ENCODE measurements around the gene DENND1A.

Gene DENND1A

DNA sequence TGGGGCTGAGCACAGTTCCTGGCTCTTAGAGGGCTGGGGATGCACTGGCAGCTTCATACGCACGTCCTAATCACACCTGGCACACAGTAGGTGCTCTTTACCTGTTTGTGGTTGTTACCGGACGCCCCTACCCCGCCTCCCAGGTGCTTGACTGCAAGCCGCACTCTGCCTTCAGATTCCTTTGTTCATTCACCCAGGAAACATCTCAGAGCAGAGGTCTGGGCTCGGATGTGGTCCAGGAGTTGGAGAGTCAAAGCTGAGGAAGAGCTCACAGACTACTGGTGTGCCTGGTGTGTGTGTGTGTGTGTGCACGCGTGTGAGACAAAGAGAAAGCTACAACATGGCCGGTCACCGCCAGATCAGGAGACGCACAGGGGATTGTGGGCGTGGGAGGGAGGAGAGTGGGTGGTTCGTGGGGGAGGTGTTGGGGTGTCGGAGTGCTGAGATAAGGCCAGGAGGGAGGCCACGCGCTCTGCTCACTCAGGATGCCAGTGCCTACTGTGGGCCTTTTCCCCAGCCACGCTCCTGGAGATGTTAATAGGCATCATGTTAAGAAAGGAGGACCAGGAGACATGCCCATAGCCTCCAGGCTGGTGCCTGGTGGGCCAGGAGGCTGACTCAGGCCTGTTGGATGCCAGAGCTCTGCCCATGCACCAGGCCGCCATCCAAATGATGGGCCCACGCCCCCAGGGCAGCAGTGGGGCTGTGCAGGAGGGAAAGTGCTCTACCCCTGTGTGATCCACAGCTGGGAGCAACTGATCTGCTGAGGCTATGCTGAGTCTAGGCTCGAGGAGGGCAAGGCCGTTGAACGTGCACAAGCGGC, 534.0 kb downstream of the DENND1A start:
- DNase-seq = no peak
- intact Hi-C loops (cut with DNase I) = loop anchor here (10.0 kb wide), 1 partner anchor 639 kb away; no protein-coding TSS in a partner anchor

- intact Hi-C loops (cut with DNase I) = loop anchor here (10.0 kb wide), 1 partner anchor 640 kb away; no protein-coding TSS in a partner anchor
- DNase-seq = no peak
Measured at GRCh38 chr9:123395276-123395688, 534.6 kb downstream of the DENND1A start.

DNA sequence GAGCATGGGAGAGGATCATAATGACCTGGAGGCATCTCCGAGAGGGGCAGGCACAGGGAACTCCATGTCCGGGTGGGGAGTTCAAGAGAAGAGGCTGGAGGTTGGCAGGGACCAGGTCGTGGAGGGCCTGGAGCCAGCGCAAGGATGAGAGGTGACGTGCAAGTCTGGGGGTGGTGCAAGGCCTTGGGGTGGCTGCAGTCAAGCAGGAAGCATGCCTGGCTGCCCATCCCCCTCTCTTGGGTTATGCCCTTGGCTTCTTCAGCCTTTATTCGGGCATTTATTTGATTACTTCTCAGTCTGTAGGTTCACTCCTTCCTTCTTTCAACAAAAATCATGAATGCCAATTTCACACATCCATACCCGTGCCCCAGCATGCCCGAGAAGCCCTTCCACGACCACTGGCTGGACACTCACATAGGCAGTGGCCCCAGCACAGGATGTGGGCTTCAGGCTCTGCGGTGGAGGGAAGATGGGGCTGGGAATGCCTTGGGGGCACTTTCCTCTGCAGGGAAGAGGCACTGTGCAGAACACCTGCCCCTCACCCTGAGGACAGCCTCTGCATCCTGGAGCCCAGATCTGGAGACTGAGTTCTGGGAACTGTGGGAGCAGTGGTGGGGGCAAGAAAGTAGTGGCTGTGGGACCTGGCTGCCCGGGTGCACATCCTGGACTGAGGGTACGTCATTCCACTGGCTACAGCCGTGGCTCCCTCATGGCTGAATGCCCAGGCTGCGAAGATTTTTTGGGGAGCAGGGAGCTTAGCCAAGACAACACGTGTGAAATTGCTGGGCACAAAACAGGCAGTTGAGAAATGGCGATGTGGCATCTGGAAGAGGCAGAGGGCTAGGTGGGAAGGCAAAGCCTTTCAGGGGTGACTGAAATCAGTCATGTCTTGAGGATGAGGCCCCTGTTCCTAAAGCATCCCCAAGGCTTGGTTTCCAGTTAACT, 535.4 kb downstream of the DENND1A start:
- intact Hi-C loops (cut with DNase I) = loop anchor here (10.0 kb wide), 1 partner anchor 640 kb away; no protein-coding TSS in a partner anchor

DNA sequence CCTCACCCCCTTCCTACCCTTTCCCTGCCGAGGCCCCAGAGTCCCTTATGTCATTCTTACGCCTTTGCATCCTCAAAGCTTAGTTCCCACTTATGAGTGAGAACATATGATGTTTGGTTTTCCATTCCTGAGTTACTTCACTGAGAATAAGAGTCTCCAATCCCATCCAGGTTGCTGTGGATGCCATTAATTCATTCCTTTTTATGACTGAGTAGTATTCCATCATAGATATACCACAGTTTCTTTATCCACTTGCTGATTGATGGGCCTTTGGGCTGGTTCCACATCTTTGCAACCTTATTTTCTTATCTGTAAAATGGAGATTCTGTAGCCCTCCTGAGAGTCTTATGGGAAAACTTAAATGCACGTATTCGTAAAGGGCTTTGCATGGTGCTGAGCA, 537.1 kb downstream of the DENND1A start:
- no peak for DNase-seq
- intact Hi-C loops (cut with DNase I) = loop anchor here (10.0 kb wide), 1 partner anchor 642 kb away; no protein-coding TSS in a partner anchor

More for the DNA sequence above, 535.4 kb downstream of the DENND1A start:
- no peak for DNase-seq

- intact Hi-C loops (cut with DNase I) = loop anchor here (10.0 kb wide), 1 partner anchor 643 kb away; no protein-coding TSS in a partner anchor
- peak in 6 of 42 donors; percentile 31 to 59 (median 39) for DNase-seq
Measured at GRCh38 chr9:123391946-123392345, 538.0 kb downstream of the DENND1A start.

- DNase-seq = no peak
- intact Hi-C loops (cut with DNase I) = loop anchor here (10.0 kb wide), 1 partner anchor 644 kb away; no protein-coding TSS in a partner anchor
Measured at GRCh38 chr9:123391233-123391632, 538.7 kb downstream of the DENND1A start.

DNA sequence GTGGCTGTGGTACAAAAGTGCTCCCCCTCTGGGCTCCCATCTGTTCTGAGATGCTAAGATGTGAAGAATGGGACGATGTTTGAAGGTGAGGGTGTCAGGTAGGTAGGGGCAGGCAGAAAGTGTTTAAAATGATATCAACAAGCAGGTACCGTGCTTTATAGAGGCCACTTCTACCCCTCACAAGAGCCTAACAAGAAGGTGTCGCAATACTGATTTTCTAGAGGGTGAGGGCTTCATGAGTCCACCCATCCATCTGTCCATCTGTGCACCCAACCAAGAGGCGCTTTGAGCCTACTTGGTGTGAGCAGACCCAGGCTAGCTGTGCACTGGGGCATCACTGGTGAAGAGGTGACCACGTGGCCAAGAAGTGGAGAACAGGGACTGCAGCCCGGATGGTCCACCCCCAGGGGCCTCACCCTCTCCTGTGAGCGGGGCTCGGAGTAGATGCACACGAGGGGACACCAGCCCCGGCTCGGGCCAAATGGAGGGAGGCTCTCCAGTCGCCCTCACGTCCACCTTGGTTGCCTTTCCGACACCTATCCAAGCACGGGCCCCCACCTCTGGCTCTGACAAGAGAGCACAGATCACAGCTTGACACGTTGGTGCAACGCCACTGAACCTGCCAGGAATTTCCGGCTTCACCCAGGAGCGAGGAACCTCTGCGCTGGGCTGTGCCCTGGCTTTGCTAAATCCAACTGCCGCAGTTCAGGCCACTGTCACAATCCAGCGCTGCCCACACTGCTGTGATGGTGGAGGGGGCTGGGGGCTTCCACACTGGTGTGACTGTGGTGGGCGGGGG, 539.4 kb downstream of the DENND1A start:
- intact Hi-C loops (cut with DNase I) = loop anchor here (10.0 kb wide), 1 partner anchor 644 kb away; no protein-coding TSS in a partner anchor
- no peak for DNase-seq

GRCh38 chr9:123389698-123390097, 540.2 kb downstream of the DENND1A start:
- DNase-seq = no peak

DNA sequence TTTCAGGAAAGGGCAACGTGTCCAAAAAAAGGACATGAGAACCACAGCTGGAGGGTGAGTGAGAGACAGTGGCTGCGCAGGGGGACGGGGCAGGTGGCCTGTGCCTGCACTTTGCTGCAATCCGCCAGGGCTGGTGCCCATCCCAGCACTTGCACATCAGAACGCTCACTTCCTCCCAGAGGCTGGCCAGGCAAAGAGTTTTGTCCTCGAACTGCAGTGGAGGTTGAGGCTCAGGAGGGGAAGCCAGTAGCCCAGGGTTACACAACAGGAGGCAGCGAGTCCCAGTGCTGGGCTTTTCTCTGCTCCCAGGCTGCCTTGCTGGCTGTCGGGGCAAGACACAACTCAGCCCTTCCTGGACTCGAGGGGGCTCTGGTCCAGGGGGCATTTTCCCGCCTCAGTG, 540.9 kb downstream of the DENND1A start:
- intact Hi-C loops (cut with DNase I) = loop anchor here (5.0 kb wide), 1 partner anchor 37 kb away; no protein-coding TSS in a partner anchor
- no peak for DNase-seq

More at GRCh38 chr9:123389698-123390097, 540.2 kb downstream of the DENND1A start:
- intact Hi-C loops (cut with DNase I) = loop anchor here (5.0 to 10.0 kb wide), 2 partner anchors 37 to 645 kb away; no protein-coding TSS in a partner anchor

GRCh38 chr9:123387686-123388085, 542.2 kb downstream of the DENND1A start:
- intact Hi-C loops (cut with DNase I) = loop anchor here (5.0 kb wide), 1 partner anchor 35 kb away; no protein-coding TSS in a partner anchor
- no peak for DNase-seq

GRCh38 chr9:123383512-123384170, 546.3 kb downstream of the DENND1A start:
- intact Hi-C loops (cut with DNase I) = no loop called here
- no peak for DNase-seq

DNA sequence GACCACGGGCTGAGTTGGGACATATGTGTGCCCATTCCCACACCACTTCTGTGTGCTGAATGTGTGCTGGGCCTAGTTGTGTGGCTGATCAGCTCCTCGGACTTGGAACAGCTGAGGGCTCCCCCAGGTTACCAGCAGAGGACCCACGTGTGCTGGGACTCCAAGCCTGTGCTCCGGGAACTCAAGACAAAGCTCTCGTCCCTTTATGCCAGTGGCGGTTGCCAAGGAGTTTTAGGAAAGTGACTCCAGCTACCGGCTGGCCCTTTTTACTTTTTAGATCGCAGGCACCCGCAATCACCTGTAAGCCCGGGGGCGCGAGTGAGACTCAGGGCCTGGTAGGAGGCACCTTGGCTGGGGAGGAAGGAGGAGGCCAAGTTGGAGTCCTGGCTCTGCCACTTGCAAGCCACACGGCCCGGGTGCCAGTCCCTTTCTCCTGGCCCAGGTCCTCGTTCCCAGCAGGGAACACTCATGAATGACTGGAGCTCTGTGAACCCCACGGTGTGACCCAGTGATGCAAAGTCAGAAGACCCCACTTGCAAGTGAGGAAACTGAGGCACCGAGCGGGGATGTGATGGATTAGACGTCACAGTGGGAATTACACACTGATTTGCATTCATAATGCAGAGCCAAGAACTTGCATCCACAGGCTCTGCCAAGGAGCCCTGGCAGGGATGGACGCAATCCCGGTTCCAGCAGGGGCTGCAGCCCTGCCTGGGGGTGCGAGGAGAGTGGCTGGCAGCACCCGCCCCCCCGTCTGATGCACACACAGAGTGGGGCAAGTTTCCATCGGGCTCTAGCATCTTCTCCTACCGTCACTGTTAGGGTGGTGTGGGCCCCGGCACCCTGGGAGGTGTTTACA, 547.0 kb downstream of the DENND1A start:
- intact Hi-C loops (cut with DNase I) = no loop called here
- peak in 5 of 42 donors; percentile 39 to 73 (median 47) for DNase-seq

DNA sequence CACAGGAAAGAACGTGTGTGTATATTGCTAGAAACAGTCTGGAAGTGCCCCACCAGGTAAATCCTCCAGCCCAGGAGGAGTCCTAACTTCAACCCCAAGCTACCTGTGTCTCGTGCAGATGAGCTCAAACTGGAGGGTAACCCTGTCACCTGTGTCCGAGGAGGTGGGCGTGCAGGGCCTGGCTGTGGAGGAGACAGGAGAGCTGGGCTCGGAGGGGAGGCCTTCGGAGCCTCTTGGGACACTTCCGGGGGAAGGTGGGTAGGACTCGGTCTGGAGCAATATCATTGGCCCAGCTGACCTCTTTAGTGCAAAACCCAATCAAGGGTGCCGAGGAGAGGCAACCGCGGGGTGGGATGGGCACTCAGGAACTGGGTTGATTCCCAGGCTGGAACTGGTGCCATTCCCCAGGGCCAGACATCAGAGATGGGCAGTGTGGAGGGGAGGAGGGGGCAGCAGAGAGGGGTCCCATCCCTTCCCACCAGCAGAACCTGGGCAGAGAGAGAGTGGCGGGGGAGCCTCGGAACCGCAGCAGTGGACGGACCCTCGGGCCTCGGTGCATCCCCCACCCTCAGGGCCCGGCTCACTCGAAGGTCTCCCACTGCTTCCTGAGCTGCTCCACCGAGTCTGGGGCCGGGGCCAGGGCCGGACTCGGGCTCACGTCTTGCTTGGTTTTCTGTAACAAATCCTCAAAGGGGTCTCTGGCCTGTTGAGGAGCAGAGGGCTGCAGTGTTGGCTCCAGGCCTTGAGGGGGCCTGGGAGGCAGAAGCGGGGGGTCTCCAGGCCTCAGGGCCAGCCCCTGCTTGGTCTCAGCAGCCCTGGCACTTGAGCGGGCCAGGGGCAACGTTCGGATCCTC, 548.8 kb downstream of the DENND1A start:
- intact Hi-C loops (cut with DNase I) = no loop called here
- DNase-seq = peak in 1 of 42 donors; percentile 29

GRCh38 chr9:123378956-123379660, 550.8 kb downstream of the DENND1A start:
- DNase-seq = peak in 1 of 42 donors; percentile 6
- intact Hi-C loops (cut with DNase I) = no loop called here

DNA sequence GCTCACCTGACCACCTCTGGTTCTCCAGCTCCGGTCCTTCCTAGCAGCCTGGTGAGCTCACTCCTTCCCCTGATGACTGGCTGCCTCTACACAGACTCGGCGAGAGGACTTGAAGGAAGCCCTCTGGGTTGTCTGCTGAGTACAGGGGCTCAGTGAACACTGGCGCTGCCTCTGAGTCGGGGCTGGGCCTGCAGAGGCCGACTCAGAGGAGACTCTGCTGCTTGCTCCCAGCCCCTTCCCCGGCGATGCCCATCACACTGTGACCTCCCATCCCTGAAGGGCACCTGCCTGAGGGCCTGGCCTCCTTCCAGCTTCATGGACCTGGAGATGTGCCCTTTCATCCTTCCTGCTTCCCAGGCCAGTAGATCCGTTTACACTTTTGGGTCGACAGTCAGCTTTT, 551.9 kb downstream of the DENND1A start:
- DNase-seq = no peak
- intact Hi-C loops (cut with DNase I) = no loop called here

Measured in head of caudate nucleus (tissue), 42 donors.